ENCODE results near the gene NFIA. TPM values are rescaled to one million over a fixed set of nuclear protein-coding genes. Genes with fewer than 3 reads are reported as not detected.

The NFIA gene
- total RNA-seq, 1 experiment from 2014 or later: 0.35 TPM

DNA sequence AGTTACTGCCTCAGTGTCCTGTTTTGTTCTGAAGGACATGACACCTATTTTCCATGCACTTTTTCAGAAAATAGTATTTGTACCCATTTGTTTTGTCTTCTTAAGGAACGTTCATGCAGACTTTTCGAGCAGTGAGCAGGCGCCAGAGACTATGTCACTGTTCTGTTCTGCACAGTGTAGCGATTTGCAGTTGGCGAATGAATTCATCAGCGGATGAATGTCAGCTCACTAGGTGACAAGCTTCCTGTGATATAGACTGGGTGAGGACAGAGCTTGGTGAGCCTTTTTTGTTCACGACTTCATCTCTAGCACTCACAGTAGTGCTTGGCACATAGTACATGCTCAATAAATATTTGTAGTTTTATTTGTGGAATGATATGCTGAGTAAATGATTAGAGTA, 177.8 kb downstream of the NFIA start:
- no peak overlapping the region for H2BK120ac ChIP-seq (ENCODE audit: low read depth, low read length, poor library complexity, severe bottlenecking)
- no peak overlapping the region for H3K18ac ChIP-seq (ENCODE audit: insufficient read length, low read depth, low read length)
- no peak overlapping the region for H2AFZ ChIP-seq (ENCODE audit: low read length)
- H3K4me1 ChIP-seq (ENCODE audit: insufficient read depth, low read length): no peaks in the 10 kb centered on the region; the same call in 1 of the 2 replicates
- H3T11ph ChIP-seq (ENCODE audit: low read length): no peak overlapping the region
- Mint-ChIP-seq H3K9me3 (no peaks in the 10 kb centered on the region), H3K27me3 (ENCODE audit: low read depth) (no peaks in the 10 kb centered on the region), H3K36me3 (ENCODE audit: insufficient read depth in 1 of 3, low read depth in 3 of 3) (no peaks in the 10 kb centered on the region), H3K4me3 (no peak overlapping the region), H3K4me1 (peaks cover 12 to 14% of the 10 kb centered on the region in 2 experiments), H3K27ac (no peak overlapping the region)
- H3K9me3 ChIP-seq (ENCODE audit: control insufficient read depth, low read depth, low read length): no peaks in the 10 kb centered on the region
- TF ChIP-seq, protein P1, sequence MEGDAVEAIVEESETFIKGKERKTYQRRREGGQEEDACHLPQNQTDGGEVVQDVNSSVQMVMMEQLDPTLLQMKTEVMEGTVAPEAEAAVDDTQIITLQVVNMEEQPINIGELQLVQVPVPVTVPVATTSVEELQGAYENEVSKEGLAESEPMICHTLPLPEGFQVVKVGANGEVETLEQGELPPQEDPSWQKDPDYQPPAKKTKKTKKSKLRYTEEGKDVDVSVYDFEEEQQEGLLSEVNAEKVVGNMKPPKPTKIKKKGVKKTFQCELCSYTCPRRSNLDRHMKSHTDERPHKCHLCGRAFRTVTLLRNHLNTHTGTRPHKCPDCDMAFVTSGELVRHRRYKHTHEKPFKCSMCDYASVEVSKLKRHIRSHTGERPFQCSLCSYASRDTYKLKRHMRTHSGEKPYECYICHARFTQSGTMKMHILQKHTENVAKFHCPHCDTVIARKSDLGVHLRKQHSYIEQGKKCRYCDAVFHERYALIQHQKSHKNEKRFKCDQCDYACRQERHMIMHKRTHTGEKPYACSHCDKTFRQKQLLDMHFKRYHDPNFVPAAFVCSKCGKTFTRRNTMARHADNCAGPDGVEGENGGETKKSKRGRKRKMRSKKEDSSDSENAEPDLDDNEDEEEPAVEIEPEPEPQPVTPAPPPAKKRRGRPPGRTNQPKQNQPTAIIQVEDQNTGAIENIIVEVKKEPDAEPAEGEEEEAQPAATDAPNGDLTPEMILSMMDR (conservative IDR thresholded peaks at IDR 0.05): no peak
- no peak overlapping the region for H3K4ac ChIP-seq (ENCODE audit: low read depth, low read length)
- no peak overlapping the region for H2BK15ac ChIP-seq (ENCODE audit: low read depth, low read length)
- no peak for DNase-seq
- WGBS (ENCODE audit: extremely low coverage, insufficient read length, low lambda C conversion rate): no CpG with 5 or more reads among the region's 7 CpGs
- H2BK12ac ChIP-seq (ENCODE audit: insufficient read length, low read depth, low read length): no peak overlapping the region
- H3K79me1 ChIP-seq (ENCODE audit: insufficient read depth, low read depth, low read length, poor library complexity, severe bottlenecking): no peaks in the 10 kb centered on the region
- H3K27me3 ChIP-seq (ENCODE audit: insufficient read depth, low read length): no peaks in the 10 kb centered on the region
- no peak overlapping the region for H4K5ac ChIP-seq (ENCODE audit: insufficient read length, low read depth, low read length)
- no peak overlapping the region for H4K91ac ChIP-seq (ENCODE audit: insufficient read length, low read depth, low read length)
- no peak overlapping the region for H2BK20ac ChIP-seq (ENCODE audit: low read depth, low read length, poor library complexity, severe bottlenecking)
- no peak overlapping the region for H4K8ac ChIP-seq (replicated peaks; ENCODE audit: insufficient read length, low read depth, low read length)
- H2BK5ac ChIP-seq (ENCODE audit: insufficient read length, low read length): no peak overlapping the region
- no peaks in the 10 kb centered on the region for H3K79me2 ChIP-seq (ENCODE audit: insufficient read depth, low read length)
- H3K23me2 ChIP-seq (ENCODE audit: insufficient read length, low read depth, low read length, poor library complexity, severe bottlenecking): no peaks in the 10 kb centered on the region
- H3K9ac ChIP-seq (ENCODE audit: extremely low read depth, insufficient read length, low read length): no peak overlapping the region
- H3K4me2 ChIP-seq (ENCODE audit: insufficient read depth, insufficient read length, low read length): no peak overlapping the region
- H3K23ac ChIP-seq (ENCODE audit: insufficient read length, low read depth, low read length): no peak overlapping the region
- H3K56ac ChIP-seq (ENCODE audit: insufficient read length, low read depth, low read length): no peak overlapping the region
- H3K14ac ChIP-seq (ENCODE audit: insufficient read depth, low read length): no peak overlapping the region
- no peaks in the 10 kb centered on the region for H4K20me1 ChIP-seq (ENCODE audit: control insufficient read depth, insufficient read depth, insufficient read length)
- H2AK5ac ChIP-seq (ENCODE audit: insufficient read length, low read length): no peak overlapping the region
- H3K27ac ChIP-seq (ENCODE audit: insufficient read length, low read depth, low read length): no peak overlapping the region

All from H9 (cell line).